SK-N-SH treated with all-trans-retinoic acid at 6 μM for 48 hours (cell line): ENCODE measurements around the gene STRA8.

Experiments used
- ATAC-seq: fragments of 200-7000 bp; cut with Tn5 transposase; 3 replicates; pipeline ENCODE4 v1.9.1; 2020; ENCODE audit warnings: mild to moderate bottlenecking, moderate library complexity
- ARNTL ChIP-seq: fragments of 450-650 bp; formaldehyde crosslinking; IDR thresholded peaks from 2 replicates; pipeline ENCODE4 v1.5.0; 2020; ENCODE audit warnings: low read depth, mild to moderate bottlenecking, moderate library complexity, borderline replicate concordance
- BACH2 ChIP-seq: fragments of 250-450 bp; sonication (Bioruptor Pico); IDR thresholded peaks from 2 replicates; pipeline ENCODE4 v1.9.0; 2021; ENCODE audit warnings: mild to moderate bottlenecking, borderline replicate concordance
- CSDC2 ChIP-seq: fragments of 250-450 bp; sonication (Bioruptor Pico); IDR thresholded peaks from 2 replicates; pipeline ENCODE4 v1.5.0; 2020; ENCODE audit warnings: mild to moderate bottlenecking, moderate library complexity
- ESRRG ChIP-seq: fragments of 250-450 bp; sonication (Bioruptor Pico); IDR thresholded peaks from 2 replicates; pipeline ENCODE4 v1.6.1; 2021; ENCODE audit warnings: mild to moderate bottlenecking
- GLIS3 ChIP-seq: fragments of 250-450 bp; sonication (Bioruptor Pico); IDR thresholded peaks from 2 replicates; pipeline ENCODE4 v1.5.0; 2020; ENCODE audit warnings: mild to moderate bottlenecking, moderate library complexity
- OSR1 ChIP-seq: fragments of 250-450 bp; sonication (Bioruptor Pico); IDR thresholded peaks from 2 replicates; pipeline ENCODE4 v1.8.0; 2022; ENCODE audit warnings: moderate library complexity, mild to moderate bottlenecking, inconsistent platforms
- PPARA ChIP-seq: fragments of 250-450 bp; sonication (Bioruptor Pico); IDR thresholded peaks from 2 replicates; pipeline ENCODE4 v1.5.0; 2020; ENCODE audit warnings: mild to moderate bottlenecking, borderline replicate concordance
- RARB ChIP-seq: fragments of 250-450 bp; sonication (Bioruptor Pico); IDR thresholded peaks from 2 replicates; pipeline ENCODE4 v1.8.0; 2021; ENCODE audit warnings: mild to moderate bottlenecking, moderate library complexity
- TOX ChIP-seq: fragments of 250-450 bp; sonication (Bioruptor Pico); IDR thresholded peaks from 2 replicates; pipeline ENCODE4 v1.8.0; 2021; ENCODE audit warnings: mild to moderate bottlenecking, moderate library complexity, borderline replicate concordance
- ZC3H10 ChIP-seq: fragments of 250-450 bp; sonication (Bioruptor Pico); IDR thresholded peaks from 2 replicates; pipeline ENCODE4 v1.5.1; 2021; ENCODE audit warnings: mild to moderate bottlenecking, moderate library complexity
- ZFP3 ChIP-seq: fragments of 250-450 bp; sonication (Bioruptor Pico); IDR thresholded peaks from 2 replicates; pipeline ENCODE4 v1.5.0; 2020; ENCODE audit warnings: mild to moderate bottlenecking, moderate library complexity
- ZFP30 ChIP-seq: fragments of 450-650 bp; formaldehyde crosslinking; IDR thresholded peaks from 2 replicates; pipeline ENCODE4 v1.5.0; 2022; ENCODE audit warnings: mild to moderate bottlenecking, moderate library complexity
- ZNF565 ChIP-seq: fragments of 450-650 bp; formaldehyde crosslinking; conservative IDR thresholded peaks from 2 replicates; pipeline ENCODE4 v1.5.0; 2020; ENCODE audit warnings: low read depth, mild to moderate bottlenecking, moderate library complexity
- ZNF70 ChIP-seq: fragments of 450-650 bp; formaldehyde crosslinking; IDR thresholded peaks from 2 replicates; pipeline ENCODE4 v1.5.0; 2020; ENCODE audit warnings: mild to moderate bottlenecking, moderate library complexity
- ZNF8 ChIP-seq: fragments of 450-650 bp; formaldehyde crosslinking; IDR thresholded peaks from 2 replicates; pipeline ENCODE4 v1.5.0; 2020; ENCODE audit warnings: mild to moderate bottlenecking, moderate library complexity
- TF ChIP-seq, protein P1 (sequence below): fragments of 250-450 bp; sonication (Bioruptor Pico); IDR thresholded peaks from 2 replicates; pipeline ENCODE4 v1.5.1; 2020; ENCODE audit warnings: low read depth, mild to moderate bottlenecking, moderate library complexity
- TF ChIP-seq, protein P2 (sequence below): fragments of 250-450 bp; sonication (Bioruptor Pico); IDR thresholded peaks from 2 replicates; pipeline ENCODE4 v1.5.1; 2021; ENCODE audit warnings: mild to moderate bottlenecking, moderate library complexity
- TF ChIP-seq, protein P3 (sequence below): fragments of 250-450 bp; sonication (Bioruptor Pico); IDR thresholded peaks from 2 replicates; pipeline ENCODE4 v1.5.0; 2020; ENCODE audit warnings: mild to moderate bottlenecking, moderate library complexity
- TF ChIP-seq, protein P4 (sequence below): fragments of 250-450 bp; sonication (Bioruptor Pico); IDR thresholded peaks from 2 replicates; pipeline ENCODE4 v1.8.0; 2021; ENCODE audit warnings: low read depth, mild to moderate bottlenecking, moderate library complexity, borderline replicate concordance
- TF ChIP-seq, protein P5 (sequence below): fragments of 250-450 bp; sonication (Bioruptor Pico); IDR thresholded peaks from 2 replicates; pipeline ENCODE4 v1.8.0; 2020; ENCODE audit warnings: mild to moderate bottlenecking, moderate library complexity, borderline replicate concordance

STRA8 gene

DNA sequence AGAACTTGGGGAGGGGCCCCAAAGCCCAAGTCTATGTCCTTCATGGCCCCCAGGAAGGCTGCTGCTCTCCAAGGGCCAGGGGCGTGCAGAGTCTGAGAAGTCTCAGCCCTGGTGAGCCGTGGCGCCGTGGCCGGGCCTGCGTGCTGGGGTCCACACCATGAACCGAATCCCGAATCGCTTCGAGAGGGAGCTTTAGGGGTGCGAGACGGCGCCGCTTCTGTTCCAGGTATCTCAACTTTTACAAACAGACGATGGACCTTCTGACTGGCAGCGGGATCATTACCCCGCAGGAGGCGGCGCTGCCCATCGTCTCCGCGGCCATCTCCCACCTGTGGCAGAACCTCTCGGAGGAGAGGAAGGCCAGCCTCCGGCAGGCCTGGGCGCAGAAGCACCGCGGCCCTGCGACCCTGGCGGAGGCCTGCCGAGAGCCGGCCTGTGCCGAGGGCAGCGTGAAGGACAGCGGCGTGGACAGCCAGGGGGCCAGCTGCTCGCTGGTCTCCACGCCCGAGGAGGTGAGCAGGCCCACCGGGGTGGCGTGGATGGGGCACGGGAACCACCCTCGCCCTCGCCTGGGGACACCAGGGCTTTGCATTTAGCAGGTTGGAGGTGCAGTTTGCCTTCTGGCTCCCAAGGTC lies 12.7 kb downstream of the STRA8 start:
- ATAC-seq: no peak
- TF ChIP-seq, protein P1, sequence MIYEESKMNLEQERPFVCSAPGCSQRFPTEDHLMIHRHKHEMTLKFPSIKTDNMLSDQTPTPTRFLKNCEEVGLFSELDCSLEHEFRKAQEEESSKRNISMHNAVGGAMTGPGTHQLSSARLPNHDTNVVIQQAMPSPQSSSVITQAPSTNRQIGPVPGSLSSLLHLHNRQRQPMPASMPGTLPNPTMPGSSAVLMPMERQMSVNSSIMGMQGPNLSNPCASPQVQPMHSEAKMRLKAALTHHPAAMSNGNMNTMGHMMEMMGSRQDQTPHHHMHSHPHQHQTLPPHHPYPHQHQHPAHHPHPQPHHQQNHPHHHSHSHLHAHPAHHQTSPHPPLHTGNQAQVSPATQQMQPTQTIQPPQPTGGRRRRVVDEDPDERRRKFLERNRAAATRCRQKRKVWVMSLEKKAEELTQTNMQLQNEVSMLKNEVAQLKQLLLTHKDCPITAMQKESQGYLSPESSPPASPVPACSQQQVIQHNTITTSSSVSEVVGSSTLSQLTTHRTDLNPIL (CRISPR knock-in tag): no peak
- TF ChIP-seq, protein P2, sequence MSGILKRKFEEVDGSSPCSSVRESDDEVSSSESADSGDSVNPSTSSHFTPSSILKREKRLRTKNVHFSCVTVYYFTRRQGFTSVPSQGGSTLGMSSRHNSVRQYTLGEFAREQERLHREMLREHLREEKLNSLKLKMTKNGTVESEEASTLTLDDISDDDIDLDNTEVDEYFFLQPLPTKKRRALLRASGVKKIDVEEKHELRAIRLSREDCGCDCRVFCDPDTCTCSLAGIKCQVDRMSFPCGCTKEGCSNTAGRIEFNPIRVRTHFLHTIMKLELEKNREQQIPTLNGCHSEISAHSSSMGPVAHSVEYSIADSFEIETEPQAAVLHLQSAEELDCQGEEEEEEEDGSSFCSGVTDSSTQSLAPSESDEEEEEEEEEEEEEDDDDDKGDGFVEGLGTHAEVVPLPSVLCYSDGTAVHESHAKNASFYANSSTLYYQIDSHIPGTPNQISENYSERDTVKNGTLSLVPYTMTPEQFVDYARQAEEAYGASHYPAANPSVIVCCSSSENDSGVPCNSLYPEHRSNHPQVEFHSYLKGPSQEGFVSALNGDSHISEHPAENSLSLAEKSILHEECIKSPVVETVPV (CRISPR knock-in tag): no peak
- TF ChIP-seq PPARA (CRISPR knock-in tag): no peak
- TF ChIP-seq ZNF8 (CRISPR knock-in tag): no peak
- TF ChIP-seq TOX (CRISPR knock-in tag): no peak
- no peak for TF ChIP-seq ZNF565
- no peak for TF ChIP-seq ZFP30
- no peak for TF ChIP-seq OSR1 (CRISPR knock-in tag)
- TF ChIP-seq BACH2 (CRISPR knock-in tag): no peak
- TF ChIP-seq ZC3H10 (CRISPR knock-in tag): no peak
- TF ChIP-seq CSDC2: no peak
- no peak for TF ChIP-seq ARNTL (CRISPR knock-in tag)
- TF ChIP-seq, protein P3, sequence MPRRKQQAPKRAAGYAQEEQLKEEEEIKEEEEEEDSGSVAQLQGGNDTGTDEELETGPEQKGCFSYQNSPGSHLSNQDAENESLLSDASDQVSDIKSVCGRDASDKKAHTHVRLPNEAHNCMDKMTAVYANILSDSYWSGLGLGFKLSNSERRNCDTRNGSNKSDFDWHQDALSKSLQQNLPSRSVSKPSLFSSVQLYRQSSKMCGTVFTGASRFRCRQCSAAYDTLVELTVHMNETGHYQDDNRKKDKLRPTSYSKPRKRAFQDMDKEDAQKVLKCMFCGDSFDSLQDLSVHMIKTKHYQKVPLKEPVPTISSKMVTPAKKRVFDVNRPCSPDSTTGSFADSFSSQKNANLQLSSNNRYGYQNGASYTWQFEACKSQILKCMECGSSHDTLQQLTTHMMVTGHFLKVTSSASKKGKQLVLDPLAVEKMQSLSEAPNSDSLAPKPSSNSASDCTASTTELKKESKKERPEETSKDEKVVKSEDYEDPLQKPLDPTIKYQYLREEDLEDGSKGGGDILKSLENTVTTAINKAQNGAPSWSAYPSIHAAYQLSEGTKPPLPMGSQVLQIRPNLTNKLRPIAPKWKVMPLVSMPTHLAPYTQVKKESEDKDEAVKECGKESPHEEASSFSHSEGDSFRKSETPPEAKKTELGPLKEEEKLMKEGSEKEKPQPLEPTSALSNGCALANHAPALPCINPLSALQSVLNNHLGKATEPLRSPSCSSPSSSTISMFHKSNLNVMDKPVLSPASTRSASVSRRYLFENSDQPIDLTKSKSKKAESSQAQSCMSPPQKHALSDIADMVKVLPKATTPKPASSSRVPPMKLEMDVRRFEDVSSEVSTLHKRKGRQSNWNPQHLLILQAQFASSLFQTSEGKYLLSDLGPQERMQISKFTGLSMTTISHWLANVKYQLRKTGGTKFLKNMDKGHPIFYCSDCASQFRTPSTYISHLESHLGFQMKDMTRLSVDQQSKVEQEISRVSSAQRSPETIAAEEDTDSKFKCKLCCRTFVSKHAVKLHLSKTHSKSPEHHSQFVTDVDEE (CRISPR knock-in tag): no peak
- TF ChIP-seq ESRRG: no peak

DNA sequence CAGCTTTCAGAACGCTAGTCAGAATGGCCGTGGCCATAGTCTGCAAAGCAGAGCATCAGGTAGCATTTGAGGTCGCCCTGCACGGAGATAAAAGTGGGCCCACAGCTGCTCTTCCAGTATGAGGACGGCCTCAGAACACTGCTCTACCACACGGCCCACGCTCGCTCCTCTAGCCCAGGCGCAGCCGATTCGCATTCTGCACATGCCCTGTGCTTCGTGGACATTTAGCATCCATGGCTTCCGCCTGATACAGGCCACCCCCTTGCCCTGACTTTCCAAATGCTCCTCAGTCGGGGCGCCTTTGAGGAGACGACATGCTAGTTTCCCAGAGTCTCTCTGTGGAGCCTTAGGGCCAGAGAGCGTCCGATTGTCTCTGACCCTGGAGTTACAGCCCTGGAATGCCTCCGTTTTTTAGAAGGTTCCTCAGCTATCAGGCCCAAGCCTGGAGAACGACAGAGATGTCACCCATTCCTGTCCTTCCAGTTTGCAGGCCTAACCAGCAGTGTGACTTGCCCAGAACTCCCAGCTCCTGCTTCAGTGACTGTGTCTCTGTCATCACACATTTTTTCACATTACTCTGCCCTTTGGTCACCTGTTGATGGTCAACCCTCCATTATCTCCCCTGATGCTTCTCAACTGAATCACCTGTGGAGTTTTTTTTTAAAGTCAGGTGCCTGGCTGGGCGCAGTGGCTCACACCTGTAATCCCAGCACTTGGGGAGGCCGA lies 14.3 kb downstream of the STRA8 start:
- TF ChIP-seq, protein P3 (CRISPR knock-in tag): no peak
- no peak for TF ChIP-seq RARB
- TF ChIP-seq, all 23 proteins: peak for 0
- no peak; the same call in 2 of the 3 replicates for ATAC-seq

DNA sequence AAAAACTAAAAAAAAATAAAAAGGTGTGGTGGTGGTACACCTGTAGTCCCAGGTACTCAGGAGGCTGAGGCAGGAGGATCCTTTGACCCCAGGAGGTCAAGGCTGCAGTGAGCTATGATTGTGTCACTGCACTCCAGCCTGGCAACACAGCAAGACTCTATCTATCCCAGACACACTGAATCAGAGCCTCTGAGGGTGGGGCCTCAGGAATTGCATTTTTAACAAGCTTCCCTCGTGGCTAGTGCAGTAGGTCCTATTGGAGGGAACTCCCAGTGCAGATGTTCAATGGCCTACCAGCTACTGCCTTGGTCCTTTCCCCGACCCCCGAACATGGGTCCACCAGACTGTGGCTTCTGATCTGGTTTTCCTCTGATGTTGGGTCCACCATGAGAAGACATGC lies 14.9 kb downstream of the STRA8 start:
- ATAC-seq: no peak
- TF ChIP-seq, protein P4, sequence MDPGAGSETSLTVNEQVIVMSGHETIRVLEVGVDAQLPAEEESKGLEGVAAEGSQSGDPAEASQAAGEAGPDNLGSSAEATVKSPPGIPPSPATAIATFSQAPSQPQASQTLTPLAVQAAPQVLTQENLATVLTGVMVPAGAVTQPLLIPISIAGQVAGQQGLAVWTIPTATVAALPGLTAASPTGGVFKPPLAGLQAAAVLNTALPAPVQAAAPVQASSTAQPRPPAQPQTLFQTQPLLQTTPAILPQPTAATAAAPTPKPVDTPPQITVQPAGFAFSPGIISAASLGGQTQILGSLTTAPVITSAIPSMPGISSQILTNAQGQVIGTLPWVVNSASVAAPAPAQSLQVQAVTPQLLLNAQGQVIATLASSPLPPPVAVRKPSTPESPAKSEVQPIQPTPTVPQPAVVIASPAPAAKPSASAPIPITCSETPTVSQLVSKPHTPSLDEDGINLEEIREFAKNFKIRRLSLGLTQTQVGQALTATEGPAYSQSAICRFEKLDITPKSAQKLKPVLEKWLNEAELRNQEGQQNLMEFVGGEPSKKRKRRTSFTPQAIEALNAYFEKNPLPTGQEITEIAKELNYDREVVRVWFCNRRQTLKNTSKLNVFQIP (CRISPR knock-in tag): no peak
- TF ChIP-seq ESRRG (no peak), TOX (CRISPR knock-in tag) (no peak), ZNF70 (no peak), ZC3H10 (CRISPR knock-in tag) (no peak), OSR1 (CRISPR knock-in tag) (no peak), RARB (no peak), ZFP3 (CRISPR knock-in tag) (no peak), ZNF565 (no peak), ZNF8 (CRISPR knock-in tag) (no peak), GLIS3 (CRISPR knock-in tag) (no peak), ZFP30 (no peak)
- TF ChIP-seq, protein P3 (CRISPR knock-in tag): no peak
- TF ChIP-seq, protein P5, sequence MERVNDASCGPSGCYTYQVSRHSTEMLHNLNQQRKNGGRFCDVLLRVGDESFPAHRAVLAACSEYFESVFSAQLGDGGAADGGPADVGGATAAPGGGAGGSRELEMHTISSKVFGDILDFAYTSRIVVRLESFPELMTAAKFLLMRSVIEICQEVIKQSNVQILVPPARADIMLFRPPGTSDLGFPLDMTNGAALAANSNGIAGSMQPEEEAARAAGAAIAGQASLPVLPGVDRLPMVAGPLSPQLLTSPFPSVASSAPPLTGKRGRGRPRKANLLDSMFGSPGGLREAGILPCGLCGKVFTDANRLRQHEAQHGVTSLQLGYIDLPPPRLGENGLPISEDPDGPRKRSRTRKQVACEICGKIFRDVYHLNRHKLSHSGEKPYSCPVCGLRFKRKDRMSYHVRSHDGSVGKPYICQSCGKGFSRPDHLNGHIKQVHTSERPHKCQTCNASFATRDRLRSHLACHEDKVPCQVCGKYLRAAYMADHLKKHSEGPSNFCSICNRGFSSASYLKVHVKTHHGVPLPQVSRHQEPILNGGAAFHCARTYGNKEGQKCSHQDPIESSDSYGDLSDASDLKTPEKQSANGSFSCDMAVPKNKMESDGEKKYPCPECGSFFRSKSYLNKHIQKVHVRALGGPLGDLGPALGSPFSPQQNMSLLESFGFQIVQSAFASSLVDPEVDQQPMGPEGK (CRISPR knock-in tag): no peak
